Cardiac ventricle fibroblast (primary cell): ENCODE results near the gene TAB3. TPM values are rescaled to one million over a fixed set of nuclear protein-coding genes. Genes with fewer than 3 reads are reported as not detected.

Source experiments
- total RNA-seq: library from RNA; depleted of rRNA; stranded (reverse); fragments of >200 nt; gene quantifications from 2 replicates; pipeline ENCODE4 v1.2.3, GENCODE V29; 2015

TAB3 gene
- 12.2 and 14.0 TPM in 2 replicates for total RNA-seq

GRCh38 chrX:30889147-30890140 lies at the start of gene TAB3:
TAB3 (minus strand) TSS chrX:30889254; CDS start chrX:30859588, 29,666 bp downstream.

Other genes starting within 250 kb of the TAB3 start
- 1.1 and 4.3 TPM in 2 replicates for gene GK, start 235.8 kb downstream of the TAB3 start, total RNA-seq
- not detected in 2 replicates for gene FTHL17, start 182.8 kb upstream of the TAB3 start, total RNA-seq